HG03439 (cell line): ENCODE data around the gene OGG1.

Experiments
- ATAC-seq: cut with Tn5 transposase; IDR thresholded peaks from one replicate; pipeline ENCODE4 v1.9.1; 2021; ENCODE audit warnings: mild to moderate bottlenecking, moderate library complexity; ENCODE audit not compliant: unreplicated experiment

Gene OGG1

GRCh38 chr3:9727041-9727595 lies 22.6 kb upstream of the OGG1 start:
- no peak for ATAC-seq

- ATAC-seq, result no peak
Measured at GRCh38 chr3:9727743-9728142, 22.0 kb upstream of the OGG1 start.

- no peak for ATAC-seq
Measured at GRCh38 chr3:9729419-9729818, 20.3 kb upstream of the OGG1 start.

- ATAC-seq, result peak; percentile 43
Measured at GRCh38 chr3:9730657-9731205, 19.0 kb upstream of the OGG1 start.

- peak; percentile 85 for ATAC-seq
Measured at GRCh38 chr3:9731206-9732079, 18.3 kb upstream of the OGG1 start, which contains the start of gene BRPF1. Gene BRPF1, plus strand, starts transcription at chr3:9731735. Its CDS starts 2,406 bp downstream, at chr3:9734141.

GRCh38 chr3:9732080-9732739 lies 17.5 kb upstream of the OGG1 start:
- peak; percentile 24 for ATAC-seq

GRCh38 chr3:9732740-9733115 lies 17.0 kb upstream of the OGG1 start:
- ATAC-seq, result no peak

- ATAC-seq, result no peak
Measured at GRCh38 chr3:9736831-9737230, 12.9 kb upstream of the OGG1 start.

GRCh38 chr3:9739181-9739580 lies 10.6 kb upstream of the OGG1 start:
- no peak for ATAC-seq

- ATAC-seq, result no peak
Measured at GRCh38 chr3:9742560-9742959, 7.2 kb upstream of the OGG1 start.

- no peak for ATAC-seq
Measured at GRCh38 chr3:9743548-9743947, 6.2 kb upstream of the OGG1 start.

GRCh38 chr3:9744162-9744561 lies 5.6 kb upstream of the OGG1 start:
- ATAC-seq, result no peak

GRCh38 chr3:9745521-9745920 lies 4.2 kb upstream of the OGG1 start:
- no peak for ATAC-seq

- no peak for ATAC-seq
Measured at GRCh38 chr3:9746330-9746729, 3.4 kb upstream of the OGG1 start.

- ATAC-seq, result no peak
Measured at GRCh38 chr3:9747267-9747666, 2.5 kb upstream of the OGG1 start.

- ATAC-seq, result no peak
Measured at GRCh38 chr3:9748031-9748430, 1.7 kb upstream of the OGG1 start.

GRCh38 chr3:9749296-9749644 lies 482 bp upstream of the OGG1 start:
- ATAC-seq, result no peak

- no peak for ATAC-seq
Measured at GRCh38 chr3:9750556-9751411, 1.0 kb downstream of the OGG1 start.

GRCh38 chr3:9754678-9755077 lies 4.9 kb downstream of the OGG1 start:
- ATAC-seq, result no peak

GRCh38 chr3:9757427-9757826 lies 7.7 kb downstream of the OGG1 start:
- ATAC-seq, result no peak
